HEK293 (cell line): Measurements from ENCODE around the gene PSORS1C2.

Experiments
- BCL6B ChIP-seq: fragments of 450-650 bp; formaldehyde crosslinking; IDR thresholded peaks from 2 replicates; pipeline ENCODE4 v1.5.1; 2017; ENCODE audit warnings: missing biosample characterization, missing genetic modification characterization
- KLF1 ChIP-seq: fragments of 450-650 bp; formaldehyde crosslinking; IDR thresholded peaks from 2 replicates; pipeline ENCODE4 v1.5.1; 2016; ENCODE audit warnings: missing biosample characterization, missing genetic modification characterization
- KLF7 ChIP-seq: fragments of 450-650 bp; formaldehyde crosslinking; IDR thresholded peaks from 2 replicates; pipeline ENCODE4 v1.5.1; 2016; ENCODE audit warnings: missing biosample characterization, missing genetic modification characterization, borderline replicate concordance
- OSR2 ChIP-seq: fragments of 450-650 bp; formaldehyde crosslinking; IDR thresholded peaks from 2 replicates; pipeline ENCODE4 v1.5.1; 2016; ENCODE audit warnings: missing biosample characterization, missing genetic modification characterization
- PBX3 ChIP-seq: sonication (generic); formaldehyde crosslinking; IDR thresholded peaks from 2 replicates; pipeline ENCODE4 v1.8.1; 2022; ENCODE audit warnings: mild to moderate bottlenecking, moderate library complexity, missing genetic modification reagents
- SP2 ChIP-seq: fragments of 450-650 bp; formaldehyde crosslinking; IDR thresholded peaks from 2 replicates; pipeline ENCODE4 v1.5.1; 2016; ENCODE audit warnings: missing biosample characterization, missing genetic modification characterization
- ZBTB11 ChIP-seq: fragments of 450-650 bp; formaldehyde crosslinking; conservative IDR thresholded peaks from 2 replicates; pipeline ENCODE4 v1.5.1; 2016; ENCODE audit warnings: low read depth, missing biosample characterization, missing genetic modification characterization
- ZBTB20 ChIP-seq: fragments of 450-650 bp; formaldehyde crosslinking; IDR thresholded peaks from 2 replicates; pipeline ENCODE4 v1.5.1; 2016; ENCODE audit warnings: missing biosample characterization, missing genetic modification characterization
- ZBTB26 ChIP-seq: fragments of 450-650 bp; formaldehyde crosslinking; optimal IDR thresholded peaks from 2 replicates; pipeline ENCODE3; 2016; ENCODE audit warnings: missing biosample characterization, mild to moderate bottlenecking, missing genetic modification characterization
- ZFHX2 ChIP-seq: fragments of 450-650 bp; formaldehyde crosslinking; conservative IDR thresholded peaks from 2 replicates; pipeline ENCODE4 v1.5.1; 2016; ENCODE audit warnings: missing biosample characterization, missing genetic modification characterization
- ZNF112 ChIP-seq: fragments of 450-650 bp; formaldehyde crosslinking; IDR thresholded peaks from 2 replicates; pipeline ENCODE4 v1.5.0; 2017; ENCODE audit warnings: missing biosample characterization, missing genetic modification characterization
- ZNF114 ChIP-seq: fragments of 450-650 bp; formaldehyde crosslinking; IDR thresholded peaks from 2 replicates; pipeline ENCODE4 v1.5.0; 2017; ENCODE audit warnings: missing biosample characterization, missing genetic modification characterization
- ZNF148 ChIP-seq: fragments of 450-650 bp; formaldehyde crosslinking; IDR thresholded peaks from 2 replicates; pipeline ENCODE4 v1.5.0; 2017; ENCODE audit warnings: missing biosample characterization, missing genetic modification characterization, borderline replicate concordance
- ZNF2 ChIP-seq: fragments of 450-650 bp; formaldehyde crosslinking; IDR thresholded peaks from 2 replicates; pipeline ENCODE4 v1.5.1; 2016; ENCODE audit warnings: missing biosample characterization, missing genetic modification characterization
- ZNF202 ChIP-seq: fragments of 450-650 bp; formaldehyde crosslinking; IDR thresholded peaks from 2 replicates; pipeline ENCODE4 v1.5.1; 2016; ENCODE audit warnings: missing biosample characterization, missing genetic modification characterization, borderline replicate concordance
- ZNF394 ChIP-seq: fragments of 450-650 bp; formaldehyde crosslinking; IDR thresholded peaks from 2 replicates; pipeline ENCODE4 v1.5.1; 2016; ENCODE audit warnings: missing biosample characterization, missing genetic modification characterization, mild to moderate bottlenecking, moderate library complexity, borderline replicate concordance
- ZNF404 ChIP-seq: fragments of 450-650 bp; formaldehyde crosslinking; IDR thresholded peaks from 2 replicates; pipeline ENCODE4 v1.5.1; 2017; ENCODE audit warnings: missing biosample characterization, missing genetic modification characterization
- ZNF473 ChIP-seq: fragments of 450-650 bp; formaldehyde crosslinking; IDR thresholded peaks from 2 replicates; pipeline ENCODE4 v1.5.1; 2017; ENCODE audit warnings: missing biosample characterization, missing genetic modification characterization
- ZNF510 ChIP-seq: fragments of 450-650 bp; formaldehyde crosslinking; IDR thresholded peaks from 2 replicates; pipeline ENCODE4 v1.5.1; 2018; ENCODE audit warnings: mild to moderate bottlenecking, missing genetic modification characterization, missing biosample characterization; ENCODE audit not compliant: insufficient replicate concordance
- ZNF561 ChIP-seq: fragments of 450-650 bp; IDR thresholded peaks from 2 replicates; pipeline ENCODE4 v1.5.1; 2018; ENCODE audit warnings: missing biosample characterization, missing genetic modification characterization, borderline replicate concordance
- ZNF624 ChIP-seq: fragments of 450-650 bp; formaldehyde crosslinking; IDR thresholded peaks from 2 replicates; pipeline ENCODE4 v1.5.1; 2017; ENCODE audit warnings: missing biosample characterization, missing genetic modification characterization
- ZNF660 ChIP-seq: fragments of 450-650 bp; IDR thresholded peaks from 2 replicates; pipeline ENCODE4 v1.5.1; 2018; ENCODE audit warnings: missing biosample characterization, mild to moderate bottlenecking, missing genetic modification characterization
- ZNF692 ChIP-seq: fragments of 450-650 bp; formaldehyde crosslinking; IDR thresholded peaks from 2 replicates; pipeline ENCODE4 v1.5.1; 2016; ENCODE audit warnings: missing biosample characterization, missing genetic modification characterization
- ZNF704 ChIP-seq: fragments of 450-650 bp; formaldehyde crosslinking; IDR thresholded peaks from 2 replicates; pipeline ENCODE4 v1.5.1; 2016; ENCODE audit warnings: missing biosample characterization, missing genetic modification characterization
- ZNF830 ChIP-seq: fragments of 450-650 bp; IDR thresholded peaks from 2 replicates; pipeline ENCODE4 v1.5.0; 2018; ENCODE audit warnings: missing biosample characterization, missing genetic modification characterization, low read depth, mild to moderate bottlenecking, moderate library complexity
- ZSCAN30 ChIP-seq: fragments of 450-650 bp; IDR thresholded peaks from 2 replicates; pipeline ENCODE4 v1.5.1; 2018; ENCODE audit warnings: missing biosample characterization, mild to moderate bottlenecking, missing genetic modification characterization, moderate library complexity

PSORS1C2 gene

GRCh38 chr6:31158140-31158862 is 19.4 kb upstream of the PSORS1C2 start, which contains the start of gene TCF19 (continued):
- TF ChIP-seq PBX3 (CRISPR knock-in tag) (peak; percentile 91), ZNF473 (no peak), ZNF114 (no peak), OSR2 (tag by site-specific recombination) (peak; percentile 25; the same call in 1 of the 2 replicates), ZNF404 (tag by site-specific recombination) (no peak), ZSCAN30 (0 out of 2 replicates have a peak, but pooled peaks have one; percentile 35), ZBTB20 (tag by site-specific recombination) (peak; percentile 100), ZNF660 (tag by site-specific recombination) (peak; percentile 81), ZNF148 (no peak), ZNF510 (tag by site-specific recombination) (no peak), ZNF624 (tag by site-specific recombination) (no peak), ZNF561 (no peak), ZNF2 (tag by site-specific recombination) (peak; percentile 19; the same call in 1 of the 2 replicates), KLF7 (peak; percentile 73), ZNF394 (tag by site-specific recombination) (peak; percentile 69), ZNF692 (tag by site-specific recombination) (peak; percentile 92), ZNF830 (no peak), ZBTB11 (tag by site-specific recombination) (no peak), ZNF202 (tag by site-specific recombination) (no peak), ZNF704 (no peak), BCL6B (no peak), KLF1 (tag by site-specific recombination) (peak; percentile 25; the same call in 1 of the 2 replicates), ZBTB26 (tag by site-specific recombination) (peak; percentile 93), SP2 (tag by site-specific recombination) (peak; percentile 98), ZNF112 (tag by site-specific recombination) (no peak), ZFHX2 (tag by site-specific recombination) (peak; percentile 94)
